ENCODE results near the gene KLHL14.

Gene KLHL14

GRCh38 chr18:32770054-32770665 is 2.7 kb downstream of the KLHL14 start:
- no peak for DNase-seq (ENCODE audit: low spot score)
- Histone ChIP-seq H3K27ac (no peak overlapping the region), H3K4me3 (peak overlapping the region; percentile 67)
- TF ChIP-seq CTCF (IDR thresholded peaks at IDR 0.05) = no peak

GRCh38 chr18:32769586-32770053 is 3.2 kb downstream of the KLHL14 start:
- no peak for DNase-seq (ENCODE audit: low spot score)
- Histone ChIP-seq H3K4me3 (peak overlapping the region; percentile 67), H3K27ac (no peak overlapping the region)
- no peak for TF ChIP-seq CTCF (IDR thresholded peaks at IDR 0.05)

GRCh38 chr18:32769071-32769585 is 3.7 kb downstream of the KLHL14 start:
- DNase-seq (ENCODE audit: low spot score) = no peak
- TF ChIP-seq CTCF (IDR thresholded peaks at IDR 0.05) = no peak
- no peak overlapping the region for H3K27ac ChIP-seq
- H3K4me3 ChIP-seq = no peak overlapping the region

- H3K27ac ChIP-seq = no peak overlapping the region
- no peak overlapping the region for H3K4me3 ChIP-seq
- DNase-seq (ENCODE audit: low spot score) = no peak
- no peak for TF ChIP-seq CTCF (IDR thresholded peaks at IDR 0.05)
Measured at GRCh38 chr18:32767400-32767799, 5.4 kb downstream of the KLHL14 start.

GRCh38 chr18:32764611-32765244 is 8.1 kb downstream of the KLHL14 start:
- H3K27ac ChIP-seq = no peak overlapping the region
- no peak for TF ChIP-seq CTCF (IDR thresholded peaks at IDR 0.05)
- DNase-seq (ENCODE audit: low spot score) = no peak
- no peak overlapping the region for H3K4me3 ChIP-seq

GRCh38 chr18:32763293-32763692 is 9.5 kb downstream of the KLHL14 start:
- no peak for DNase-seq (ENCODE audit: low spot score)

More at GRCh38 chr18:32763293-32763692, 9.5 kb downstream of the KLHL14 start:
- H3K4me3 ChIP-seq = no peak overlapping the region
- no peak for TF ChIP-seq CTCF (IDR thresholded peaks at IDR 0.05)
- no peak overlapping the region for H3K27ac ChIP-seq

Measured in coronary artery (tissue), 2 donors.